Thyroid gland (tissue), 4 donors: ENCODE data around the gene ZNF367.

ENCODE experiments used
- CTCF ChIP-seq, 6 experiments: fragments of 200-600 bp in 3 of 6; fragments of 450-650 bp in 3 of 6; sonication (generic) in 3 of 6; IDR thresholded peaks; one replicate each; pipeline ENCODE4 v1.5.1; 2016 to 2019; ENCODE audit warnings: antibody characterized with exemption in 6 of 6, mild to moderate bottlenecking in 2 of 6, inconsistent platforms in 1 of 6, moderate library complexity in 1 of 6
- POLR2A ChIP-seq, 2 donors: fragments of 450-650 bp; IDR thresholded peaks; one replicate each; pipeline ENCODE4 v1.6.1; 2017; ENCODE audit warnings: antibody characterized with exemption in 2 of 2, mild to moderate bottlenecking in 2 of 2, moderate library complexity in 1 of 2

- TF ChIP-seq CTCF (IDR thresholded peaks at IDR 0.05) (no peak), POLR2A (IDR thresholded peaks at IDR 0.05) (no peak)
Measured at GRCh38 chr9:96379461-96379860, 38.7 kb downstream of the ZNF367 start.
